GM12878 (cell line): Measurements from ENCODE around the gene SOX5. TPM values are rescaled to one million over a fixed set of nuclear protein-coding genes. Genes with fewer than 3 reads are reported as not detected.

ENCODE experiments used
- ATAC-seq: fragments of 200-7000 bp; cut with Tn5 transposase; 3 replicates; pipeline ENCODE4 v1.9.1; 2020; ENCODE audit warnings: mild to moderate bottlenecking, moderate library complexity
- BruUV-seq: library from RNA; stranded (reverse); fragments of 400-500 nt; replicated peaks from 2 replicates; lab custom pipeline; 2021; lab: Mats Ljungman, UMichigan
- CTCF ChIA-PET: fragments of 300-600 bp; sonication (Branson Sonifier 250); formaldehyde crosslinking; extraction: SDS; loops from one replicate; lab custom pipeline; 2021; ENCODE audit warnings: inconsistent platforms; lab: Yijun Ruan, JAX
- POLR2A ChIA-PET: fragments of 350-600 bp; formaldehyde crosslinking; extraction: SDS; loops from one replicate; lab custom pipeline; 2021; ENCODE audit warnings: inconsistent platforms; lab: Charles Lee
- RAD21 ChIA-PET: fragments of 300-600 bp; sonication (Branson Sonifier 250); formaldehyde crosslinking; loops from one replicate; lab custom pipeline; 2023; ENCODE audit warnings: antibody characterized with exemption; ENCODE audit not compliant: unreplicated experiment; lab: Charles Lee
- SMC1A ChIA-PET: fragments of 300-600 bp; sonication (Branson Sonifier 250); formaldehyde crosslinking; loops from one replicate; lab custom pipeline; 2023; ENCODE audit not compliant: unreplicated experiment, uncharacterized antibody; lab: Charles Lee
- DNase-seq: peaks from one replicate; pipeline ENCODE4 v3.0.0-alpha.2; 2011; ENCODE audit warnings: low read depth, low spot score
- FAIRE-seq: peaks from 3 replicates; lab custom pipeline; 2011; peaks lifted over from hg19 to GRCh38; lab: Jason Lieb, UNC
- H2AFZ ChIP-seq: 2 replicates; pipeline ENCODE4 v1.6.0; 2011; ENCODE audit warnings: low read depth, low read length, control low read depth; ENCODE audit not compliant: control insufficient read depth
- H3K27ac ChIP-seq: 2 replicates; pipeline ENCODE4 v1.5.1; 2011; ENCODE audit warnings: control low read depth; ENCODE audit not compliant: control insufficient read depth, insufficient read depth
- H3K27me3 ChIP-seq, 2 experiments: replicated peaks in 1 of 2; 2 replicates each; pipeline versions ENCODE4 v1.6.0 to v1.6.1; 2011; ENCODE audit warnings: low read length in 1 of 2; ENCODE audit not compliant: control insufficient read depth in 2 of 2, insufficient read depth in 2 of 2
- H3K36me3 ChIP-seq, 2 experiments: 2 replicates each; pipeline ENCODE4 v1.5.1; 2011; ENCODE audit warnings: low read length in 1 of 2; ENCODE audit not compliant: control insufficient read depth in 2 of 2, insufficient read depth in 2 of 2
- H3K4me1 ChIP-seq: 2 replicates; pipeline ENCODE4 v1.6.1; 2011; ENCODE audit warnings: mild to moderate bottlenecking, low read length, moderate library complexity, mixed read lengths; ENCODE audit not compliant: control insufficient read depth, insufficient read depth
- H3K4me2 ChIP-seq: 2 replicates; pipeline ENCODE4 v1.6.0; 2011; ENCODE audit warnings: control low read depth; ENCODE audit not compliant: control insufficient read depth, insufficient read depth
- H3K4me3 ChIP-seq: fragments of 200-600 bp; sonication (generic); 2 replicates; pipeline ENCODE4 v1.5.1; 2016
- H3K79me2 ChIP-seq: 2 replicates; pipeline ENCODE4 v1.6.0; 2011; ENCODE audit warnings: low read length; ENCODE audit not compliant: control insufficient read depth, insufficient read depth
- H3K9ac ChIP-seq: 2 replicates; pipeline ENCODE4 v1.8.0; 2011; ENCODE audit warnings: low read length, control low read depth, mixed read lengths; ENCODE audit not compliant: control insufficient read depth, insufficient read depth
- H3K9me3 ChIP-seq: replicated peaks from 3 replicates; pipeline ENCODE4 v1.5.1; 2011; ENCODE audit warnings: mild to moderate bottlenecking, low read length; ENCODE audit not compliant: control insufficient read depth, insufficient read depth
- H4K20me1 ChIP-seq: 2 replicates; pipeline ENCODE4 v1.6.0; 2011; ENCODE audit not compliant: control insufficient read depth, insufficient read depth
- BACH1 ChIP-seq: fragments of 450-650 bp; IDR thresholded peaks from 2 replicates; pipeline ENCODE4 v1.6.1; 2017; ENCODE audit warnings: mild to moderate bottlenecking, borderline replicate concordance
- BCLAF1 ChIP-seq: fragments of 450-650 bp; IDR thresholded peaks from 2 replicates; pipeline ENCODE4 v1.6.1; 2017; ENCODE audit warnings: antibody characterized with exemption, mild to moderate bottlenecking, moderate library complexity
- CHD2 ChIP-seq: IDR thresholded peaks from 2 replicates; pipeline ENCODE4 v1.6.1; 2011; ENCODE audit warnings: low read depth, low read length, improper control_type of control experiment, borderline replicate concordance
- KLF5 ChIP-seq: fragments of 450-650 bp; IDR thresholded peaks from 2 replicates; pipeline ENCODE4 v1.6.1; 2014; ENCODE audit warnings: mild to moderate bottlenecking; ENCODE audit not compliant: partially characterized antibody
- PKNOX1 ChIP-seq: fragments of 450-650 bp; IDR thresholded peaks from 2 replicates; pipeline ENCODE4 v1.6.1; 2016; ENCODE audit warnings: mild to moderate bottlenecking
- SMAD1 ChIP-seq: fragments of 450-650 bp; IDR thresholded peaks from 2 replicates; pipeline ENCODE4 v1.6.1; 2018; ENCODE audit warnings: mild to moderate bottlenecking, low read depth; ENCODE audit not compliant: partially characterized antibody
- TAF1 ChIP-seq: IDR thresholded peaks from 2 replicates; pipeline ENCODE4 v1.6.1; 2011; ENCODE audit warnings: mild to moderate bottlenecking, low read depth, low read length, borderline replicate concordance
- ZBED1 ChIP-seq: IDR thresholded peaks from 2 replicates; pipeline ENCODE4 v1.6.1; 2016; ENCODE audit warnings: borderline replicate concordance
- WGBS: methylation state at CpG from one replicate; pipeline ENCODE4 v1.1.6; 2016; ENCODE audit warnings: low lambda C conversion rate; ENCODE audit not compliant: insufficient replicate concordance, insufficient coverage; ENCODE audit errors: missing lambda C conversion rate; 5-methylcytosine and 5-hydroxymethylcytosine counted together
- in situ Hi-C: fragments of 300-500 bp; cut with MboI; formaldehyde crosslinking; loops from 9 replicates; pipeline ENCODE4 v1.14.3; 2018; ENCODE audit warnings: mixed read lengths
- intact Hi-C: fragments of 100-400 bp; cut with micrococcal nuclease; formaldehyde crosslinking; loops from one replicate; pipeline ENCODE4 v1.14.2; 2022; ENCODE audit not compliant: unreplicated experiment
- polyA plus RNA-seq, 11 experiments: library from polyadenylated mRNA; depleted of rRNA in 4 of 11; unstranded in 6 of 11; stranded (reverse) in 5 of 11; fragments of >200 nt; fragmentation: Nextera tagmentation in 4 of 11; fragmentation: Illumina TruSeq in 1 of 11; extraction: Ambion mirVana in 4 of 11; extraction: Trizol in 1 of 11; gene quantifications; 1 replicate in 1 of 11; 2 replicates in 10 of 11; pipeline versions ENCODE4 v1.2.1 to v1.2.3, GENCODE V29; 2011 to 2016; ENCODE audit warnings: inconsistent platforms in 2 of 11, missing spikeins in 2 of 11, low read depth in 1 of 11
- total RNA-seq, 4 experiments: library from RNA; depleted of rRNA in 3 of 4; stranded (reverse); fragments of >200 nt in 3 of 4; fragmentation: Illumina TruSeq in 1 of 4; extraction: Trizol in 1 of 4; gene quantifications; 2 replicates each; pipeline versions ENCODE4 v1.2.1 to v1.2.3, GENCODE V29; 2013 to 2021
- TF ChIP-seq, protein P1 (sequence below): fragments of 450-650 bp; IDR thresholded peaks from 2 replicates; pipeline ENCODE4 v1.6.1; 2017; ENCODE audit warnings: mild to moderate bottlenecking, moderate library complexity

Gene SOX5
- total and polyA plus RNA-seq, 10 of the 15 experiments (the other 5 are each of a cell fraction or from before 2014, with no cell fraction given) = 0.08 to 1.0 (median 0.24) TPM

DNA sequence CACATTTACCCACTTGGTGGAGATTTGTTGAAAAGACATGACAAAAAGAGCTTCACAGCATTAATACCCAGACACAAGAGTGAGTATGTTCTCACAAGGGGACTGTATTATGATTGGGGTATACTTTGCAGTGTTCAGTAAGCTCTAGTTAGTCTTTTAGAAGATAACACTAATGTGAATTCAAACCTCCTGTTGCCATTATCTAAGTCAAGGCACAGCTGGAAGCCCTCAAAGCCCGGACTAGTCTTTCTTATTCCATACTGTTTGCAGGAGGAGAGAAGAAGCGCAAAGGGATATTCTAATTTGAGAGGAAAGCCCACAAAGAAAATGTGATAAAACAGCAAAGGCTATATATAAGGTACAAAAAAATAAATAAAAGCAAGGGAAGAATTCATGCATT lies 445.9 kb downstream of the SOX5 start:
- no peak for ATAC-seq
- no TSS peak for BruUV-seq
- H3K36me3 ChIP-seq = no peaks in the 10 kb centered on the region

More for the DNA sequence above, 445.9 kb downstream of the SOX5 start:
- Histone ChIP-seq H3K9me3 (no peaks in the 10 kb centered on the region), H3K79me2 (no peaks in the 10 kb centered on the region), H3K4me3 (no peak overlapping the region), H3K9ac (no peak overlapping the region), H4K20me1 (no peaks in the 10 kb centered on the region), H2AFZ (no peak overlapping the region), H3K27me3 (no peaks in the 10 kb centered on the region), H3K4me2 (no peak overlapping the region), H3K27ac (no peak overlapping the region), H3K4me1 (no peaks in the 10 kb centered on the region)
- ChIA-PET RAD21 (no interaction called here), POLR2A (no interaction called here), CTCF (interaction anchor here (0.9 kb wide), 1 partner anchor 9 kb away, joined by 3 read pairs; no protein-coding TSS in a partner anchor), SMC1A (no interaction called here)
- intact Hi-C loops = no loop called here
- FAIRE-seq = no peak
- WGBS = 28% methylated on average over 2 of the region's 2 CpGs
- in situ Hi-C loops = no loop called here
- TF ChIP-seq CHD2 = no peak
- TF ChIP-seq, protein P1, sequence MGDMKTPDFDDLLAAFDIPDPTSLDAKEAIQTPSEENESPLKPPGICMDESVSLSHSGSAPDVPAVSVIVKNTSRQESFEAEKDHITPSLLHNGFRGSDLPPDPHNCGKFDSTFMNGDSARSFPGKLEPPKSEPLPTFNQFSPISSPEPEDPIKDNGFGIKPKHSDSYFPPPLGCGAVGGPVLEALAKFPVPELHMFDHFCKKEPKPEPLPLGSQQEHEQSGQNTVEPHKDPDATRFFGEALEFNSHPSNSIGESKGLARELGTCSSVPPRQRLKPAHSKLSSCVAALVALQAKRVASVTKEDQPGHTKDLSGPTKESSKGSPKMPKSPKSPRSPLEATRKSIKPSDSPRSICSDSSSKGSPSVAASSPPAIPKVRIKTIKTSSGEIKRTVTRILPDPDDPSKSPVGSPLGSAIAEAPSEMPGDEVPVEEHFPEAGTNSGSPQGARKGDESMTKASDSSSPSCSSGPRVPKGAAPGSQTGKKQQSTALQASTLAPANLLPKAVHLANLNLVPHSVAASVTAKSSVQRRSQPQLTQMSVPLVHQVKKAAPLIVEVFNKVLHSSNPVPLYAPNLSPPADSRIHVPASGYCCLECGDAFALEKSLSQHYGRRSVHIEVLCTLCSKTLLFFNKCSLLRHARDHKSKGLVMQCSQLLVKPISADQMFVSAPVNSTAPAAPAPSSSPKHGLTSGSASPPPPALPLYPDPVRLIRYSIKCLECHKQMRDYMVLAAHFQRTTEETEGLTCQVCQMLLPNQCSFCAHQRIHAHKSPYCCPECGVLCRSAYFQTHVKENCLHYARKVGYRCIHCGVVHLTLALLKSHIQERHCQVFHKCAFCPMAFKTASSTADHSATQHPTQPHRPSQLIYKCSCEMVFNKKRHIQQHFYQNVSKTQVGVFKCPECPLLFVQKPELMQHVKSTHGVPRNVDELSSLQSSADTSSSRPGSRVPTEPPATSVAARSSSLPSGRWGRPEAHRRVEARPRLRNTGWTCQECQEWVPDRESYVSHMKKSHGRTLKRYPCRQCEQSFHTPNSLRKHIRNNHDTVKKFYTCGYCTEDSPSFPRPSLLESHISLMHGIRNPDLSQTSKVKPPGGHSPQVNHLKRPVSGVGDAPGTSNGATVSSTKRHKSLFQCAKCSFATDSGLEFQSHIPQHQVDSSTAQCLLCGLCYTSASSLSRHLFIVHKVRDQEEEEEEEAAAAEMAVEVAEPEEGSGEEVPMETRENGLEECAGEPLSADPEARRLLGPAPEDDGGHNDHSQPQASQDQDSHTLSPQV = no peak
- TF ChIP-seq ZBED1 = no peak
- TF ChIP-seq KLF5 = no peak
- TF ChIP-seq BACH1 = no peak
- no peak for TF ChIP-seq BCLAF1
- TF ChIP-seq SMAD1 = no peak
- TF ChIP-seq TAF1 = no peak
- no peak for TF ChIP-seq PKNOX1
- no peak for DNase-seq
